ENCODE measurements around the gene CLTA.

CLTA gene

GRCh38 chr9:36164989-36165388, 25.7 kb upstream of the CLTA start:
- Histone ChIP-seq H2BK15ac (replicated peaks; ENCODE audit: low read depth) (no peak overlapping the region), H3K23ac (ENCODE audit: low read length) (peak overlapping the region; percentile 80), H3K27me3 (ENCODE audit: insufficient read depth, low read length, poor library complexity) (no peaks in the 10 kb centered on the region), H3K27ac (ENCODE audit: low read depth, low read length) (no peak overlapping the region), H4K8ac (ENCODE audit: low read depth, low read length) (no peak overlapping the region), H3K36me3 (ENCODE audit: control insufficient read depth, insufficient read depth, low read length) (no peaks in the 10 kb centered on the region), H3K79me1 (ENCODE audit: low read length) (no peaks in the 10 kb centered on the region), H3K4ac (ENCODE audit: low read depth, low read length) (no peak overlapping the region), H2BK120ac (ENCODE audit: low read depth, low read length) (no peak overlapping the region), H3K18ac (ENCODE audit: low read length) (no peak overlapping the region), H3K9ac (ENCODE audit: low read length) (peak overlapping the region; percentile 10), H3K4me1 (ENCODE audit: control insufficient read depth, low read depth, low read length) (peaks cover 18% of the 10 kb centered on the region), H2BK5ac (ENCODE audit: low read length) (no peak overlapping the region), H3K56ac (ENCODE audit: low read length) (peak overlapping the region; percentile 54), H3K79me2 (ENCODE audit: control insufficient read depth, insufficient read depth, low read length) (no peaks in the 10 kb centered on the region), H3K4me3 (ENCODE audit: low read length) (no peak overlapping the region), H4K5ac (ENCODE audit: low read length) (no peak overlapping the region), H2AK5ac (ENCODE audit: low read length) (no peak overlapping the region), H3K4me2 (ENCODE audit: low read length) (no peak overlapping the region)
- no CpG with 5 or more reads among the region's 3 CpGs for WGBS (ENCODE audit: extremely low coverage, insufficient coverage, low lambda C conversion rate)
- DNase-seq: peak; percentile 60

GRCh38 chr9:36165826-36166167, 24.9 kb upstream of the CLTA start:
- H2AK5ac ChIP-seq (ENCODE audit: low read length): no peak overlapping the region
- H3K23ac ChIP-seq (ENCODE audit: low read length): no peak overlapping the region
- peaks cover 18% of the 10 kb centered on the region for H3K4me1 ChIP-seq (ENCODE audit: control insufficient read depth, low read depth, low read length)
- no CpG with 5 or more reads among the region's 12 CpGs for WGBS (ENCODE audit: extremely low coverage, insufficient coverage, low lambda C conversion rate)
- H2BK5ac ChIP-seq (ENCODE audit: low read length): no peak overlapping the region
- no peaks in the 10 kb centered on the region for H3K36me3 ChIP-seq (ENCODE audit: control insufficient read depth, insufficient read depth, low read length)
- peak overlapping the region; percentile 82 for H3K4ac ChIP-seq (ENCODE audit: low read depth, low read length)
- no peak overlapping the region for H3K56ac ChIP-seq (ENCODE audit: low read length)
- H4K5ac ChIP-seq (ENCODE audit: low read length): no peak overlapping the region
- H4K8ac ChIP-seq (ENCODE audit: low read depth, low read length): no peak overlapping the region
- no peak overlapping the region for H3K4me3 ChIP-seq (ENCODE audit: low read length)
- no peaks in the 10 kb centered on the region for H3K27me3 ChIP-seq (ENCODE audit: insufficient read depth, low read length, poor library complexity)
- H3K4me2 ChIP-seq (ENCODE audit: low read length): no peak overlapping the region
- H3K27ac ChIP-seq (ENCODE audit: low read depth, low read length): no peak overlapping the region
- no peak overlapping the region for H2BK15ac ChIP-seq (replicated peaks; ENCODE audit: low read depth)
- no peaks in the 10 kb centered on the region for H3K79me2 ChIP-seq (ENCODE audit: control insufficient read depth, insufficient read depth, low read length)
- no peak overlapping the region for H3K9ac ChIP-seq (ENCODE audit: low read length)
- H2BK120ac ChIP-seq (ENCODE audit: low read depth, low read length): no peak overlapping the region
- H3K18ac ChIP-seq (ENCODE audit: low read length): peak overlapping the region; percentile 24
- no peaks in the 10 kb centered on the region for H3K79me1 ChIP-seq (ENCODE audit: low read length)
- DNase-seq: peak; percentile 46

GRCh38 chr9:36166168-36166927, 24.4 kb upstream of the CLTA start:
- Histone ChIP-seq H3K27ac (ENCODE audit: low read depth, low read length) (no peak overlapping the region), H2AK5ac (ENCODE audit: low read length) (no peak overlapping the region)
- no CpG with 5 or more reads among the region's 58 CpGs for WGBS (ENCODE audit: extremely low coverage, insufficient coverage, low lambda C conversion rate)

GRCh38 chr9:36169166-36169565, 21.6 kb upstream of the CLTA start, which contains the start of gene CCIN:
TSS of gene CCIN (plus strand) at chr9:36169388. CDS start at chr9:36169503, 115 bp downstream.
- no peak within 1 kb of the TSS for H3K4ac ChIP-seq (ENCODE audit: low read depth, low read length)
- no peak within 1 kb of the TSS for H2BK5ac ChIP-seq (ENCODE audit: low read length)
- no peaks in the 10 kb centered on the region for H3K36me3 ChIP-seq (ENCODE audit: control insufficient read depth, insufficient read depth, low read length)
- no peaks in the 10 kb centered on the region for H3K27me3 ChIP-seq (ENCODE audit: insufficient read depth, low read length, poor library complexity)
- no peaks in the 10 kb centered on the region for H3K79me2 ChIP-seq (ENCODE audit: control insufficient read depth, insufficient read depth, low read length)
- no CpG with 5 or more reads among the region's 6 CpGs for WGBS (ENCODE audit: extremely low coverage, insufficient coverage, low lambda C conversion rate)
- H3K9ac ChIP-seq (ENCODE audit: low read length): no peak within 1 kb of the TSS
- no peak within 1 kb of the TSS for H4K8ac ChIP-seq (ENCODE audit: low read depth, low read length)
- H3K23ac ChIP-seq (ENCODE audit: low read length): no peak within 1 kb of the TSS
- no peak within 1 kb of the TSS for H2BK120ac ChIP-seq (ENCODE audit: low read depth, low read length)
- no peak within 1 kb of the TSS for H3K4me3 ChIP-seq (ENCODE audit: low read length)
- H4K5ac ChIP-seq (ENCODE audit: low read length): no peak within 1 kb of the TSS
- H3K18ac ChIP-seq (ENCODE audit: low read length): no peak within 1 kb of the TSS
- no peak within 1 kb of the TSS for H3K27ac ChIP-seq (ENCODE audit: low read depth, low read length)
- H2BK15ac ChIP-seq (replicated peaks; ENCODE audit: low read depth): no peak within 1 kb of the TSS
- DNase-seq: peak; percentile 19
- peaks cover 9% of the 10 kb centered on the region for H3K4me1 ChIP-seq (ENCODE audit: control insufficient read depth, low read depth, low read length)
- no peak within 1 kb of the TSS for H3K4me2 ChIP-seq (ENCODE audit: low read length)
- H3K56ac ChIP-seq (ENCODE audit: low read length): no peak within 1 kb of the TSS
- no peaks in the 10 kb centered on the region for H3K79me1 ChIP-seq (ENCODE audit: low read length)
- no peak within 1 kb of the TSS for H2AK5ac ChIP-seq (ENCODE audit: low read length)

More at GRCh38 chr9:36166168-36166927, 24.4 kb upstream of the CLTA start:
- peaks cover 18% of the 10 kb centered on the region for H3K4me1 ChIP-seq (ENCODE audit: control insufficient read depth, low read depth, low read length)
- H3K56ac ChIP-seq (ENCODE audit: low read length): peak overlapping the region; percentile 78
- H3K4ac ChIP-seq (ENCODE audit: low read depth, low read length): peak overlapping the region; percentile 82
- peak; percentile 83 for DNase-seq
- H3K4me2 ChIP-seq (ENCODE audit: low read length): peak overlapping the region; percentile 62
- no peaks in the 10 kb centered on the region for H3K27me3 ChIP-seq (ENCODE audit: insufficient read depth, low read length, poor library complexity)
- H3K23ac ChIP-seq (ENCODE audit: low read length): no peak overlapping the region
- H3K79me1 ChIP-seq (ENCODE audit: low read length): no peaks in the 10 kb centered on the region
- no peak overlapping the region for H4K5ac ChIP-seq (ENCODE audit: low read length)
- peak overlapping the region; percentile 24 for H3K18ac ChIP-seq (ENCODE audit: low read length)
- H2BK5ac ChIP-seq (ENCODE audit: low read length): no peak overlapping the region
- H4K8ac ChIP-seq (ENCODE audit: low read depth, low read length): no peak overlapping the region
- H3K79me2 ChIP-seq (ENCODE audit: control insufficient read depth, insufficient read depth, low read length): no peaks in the 10 kb centered on the region
- H2BK120ac ChIP-seq (ENCODE audit: low read depth, low read length): no peak overlapping the region
- H3K36me3 ChIP-seq (ENCODE audit: control insufficient read depth, insufficient read depth, low read length): no peaks in the 10 kb centered on the region
- H3K4me3 ChIP-seq (ENCODE audit: low read length): no peak overlapping the region
- H2BK15ac ChIP-seq (replicated peaks; ENCODE audit: low read depth): no peak overlapping the region
- H3K9ac ChIP-seq (ENCODE audit: low read length): peak overlapping the region; percentile 32

GRCh38 chr9:36169708-36170107, 21.0 kb upstream of the CLTA start:
- DNase-seq: no peak
- Histone ChIP-seq H2BK120ac (ENCODE audit: low read depth, low read length) (no peak overlapping the region), H3K27ac (ENCODE audit: low read depth, low read length) (no peak overlapping the region), H4K5ac (ENCODE audit: low read length) (no peak overlapping the region), H4K8ac (ENCODE audit: low read depth, low read length) (no peak overlapping the region), H2BK5ac (ENCODE audit: low read length) (no peak overlapping the region), H2BK15ac (replicated peaks; ENCODE audit: low read depth) (no peak overlapping the region), H3K9ac (ENCODE audit: low read length) (no peak overlapping the region), H3K79me2 (ENCODE audit: control insufficient read depth, insufficient read depth, low read length) (no peaks in the 10 kb centered on the region), H3K23ac (ENCODE audit: low read length) (no peak overlapping the region), H3K4ac (ENCODE audit: low read depth, low read length) (no peak overlapping the region), H3K4me2 (ENCODE audit: low read length) (no peak overlapping the region), H3K4me1 (ENCODE audit: control insufficient read depth, low read depth, low read length) (peaks cover 6% of the 10 kb centered on the region), H3K56ac (ENCODE audit: low read length) (no peak overlapping the region), H3K36me3 (ENCODE audit: control insufficient read depth, insufficient read depth, low read length) (no peaks in the 10 kb centered on the region), H3K27me3 (ENCODE audit: insufficient read depth, low read length, poor library complexity) (no peaks in the 10 kb centered on the region), H3K18ac (ENCODE audit: low read length) (no peak overlapping the region), H3K79me1 (ENCODE audit: low read length) (no peaks in the 10 kb centered on the region), H2AK5ac (ENCODE audit: low read length) (no peak overlapping the region), H3K4me3 (ENCODE audit: low read length) (no peak overlapping the region)
- no CpG with 5 or more reads among the region's 17 CpGs for WGBS (ENCODE audit: extremely low coverage, insufficient coverage, low lambda C conversion rate)

- Histone ChIP-seq H4K8ac (ENCODE audit: low read depth, low read length) (no peak overlapping the region), H3K9ac (ENCODE audit: low read length) (no peak overlapping the region), H3K79me1 (ENCODE audit: low read length) (no peaks in the 10 kb centered on the region), H3K23ac (ENCODE audit: low read length) (no peak overlapping the region), H3K56ac (ENCODE audit: low read length) (no peak overlapping the region), H3K27me3 (ENCODE audit: insufficient read depth, low read length, poor library complexity) (no peaks in the 10 kb centered on the region), H3K27ac (ENCODE audit: low read depth, low read length) (no peak overlapping the region), H2BK15ac (replicated peaks; ENCODE audit: low read depth) (no peak overlapping the region), H3K4ac (ENCODE audit: low read depth, low read length) (no peak overlapping the region), H2BK5ac (ENCODE audit: low read length) (no peak overlapping the region), H3K4me2 (ENCODE audit: low read length) (no peak overlapping the region), H4K5ac (ENCODE audit: low read length) (no peak overlapping the region), H3K18ac (ENCODE audit: low read length) (no peak overlapping the region), H3K4me1 (ENCODE audit: control insufficient read depth, low read depth, low read length) (no peaks in the 10 kb centered on the region), H3K79me2 (ENCODE audit: control insufficient read depth, insufficient read depth, low read length) (no peaks in the 10 kb centered on the region), H2BK120ac (ENCODE audit: low read depth, low read length) (no peak overlapping the region), H2AK5ac (ENCODE audit: low read length) (no peak overlapping the region), H3K4me3 (ENCODE audit: low read length) (no peak overlapping the region), H3K36me3 (ENCODE audit: control insufficient read depth, insufficient read depth, low read length) (no peaks in the 10 kb centered on the region)
- WGBS (ENCODE audit: extremely low coverage, insufficient coverage, low lambda C conversion rate): no CpG with 5 or more reads among the region's 13 CpGs
- DNase-seq: no peak
These were observed 20.2 kb upstream of the CLTA start for GRCh38 chr9:36170531-36170930.
